Cardiac muscle cell (in vitro differentiated cells and primary cell): Measurements from ENCODE around the gene ASB4. TPM values are rescaled to one million over a fixed set of nuclear protein-coding genes. Genes with fewer than 3 reads are reported as not detected.
"Not testable (repeated sequence)": the region's sequence is repeated elsewhere in the genome, so short reads cannot be mapped to it uniquely, and the experiment has no call there.

Source experiments
- DNase-seq, 2 donors: peaks; one replicate each; pipeline versions ENCODE4 v3.0.0 to v3.0.0-alpha.2; 2010 to 2017; ENCODE audit warnings: low read depth in 1 of 2, low spot score in 1 of 2
- H3K27ac ChIP-seq: fragments of 200-600 bp; sonication (generic); 2 replicates; pipeline ENCODE4 v1.5.1; 2016
- H3K27me3 ChIP-seq: fragments of 200-600 bp; sonication (generic); 2 replicates; pipeline ENCODE4 v1.6.0; 2016; ENCODE audit warnings: control low read depth
- H3K36me3 ChIP-seq: fragments of 200-600 bp; sonication (generic); 2 replicates; pipeline ENCODE4 v1.5.1; 2016; ENCODE audit warnings: control low read depth
- H3K4me1 ChIP-seq: fragments of 200-600 bp; sonication (generic); 2 replicates; pipeline ENCODE4 v1.8.1; 2017; ENCODE audit warnings: low read depth, mild to moderate bottlenecking, mixed run types
- H3K4me3 ChIP-seq: fragments of 200-600 bp; sonication (generic); 2 replicates; pipeline ENCODE4 v1.5.1; 2016; ENCODE audit warnings: mild to moderate bottlenecking
- H3K9me3 ChIP-seq: fragments of 200-600 bp; sonication (generic); 2 replicates; pipeline ENCODE4 v1.5.1; 2017; ENCODE audit warnings: low read depth, mild to moderate bottlenecking, control low read depth
- polyA plus RNA-seq: library from polyadenylated mRNA; unstranded; fragments of >200 nt; fragmentation: Nextera tagmentation; extraction: Ambion mirVana; gene quantifications from 2 replicates; pipeline ENCODE4 v1.2.1, GENCODE V29; 2016
- total RNA-seq: library from RNA; depleted of rRNA; stranded (reverse); fragments of >200 nt; gene quantifications from 2 replicates; pipeline ENCODE4 v1.2.3, GENCODE V29; 2016
- TF ChIP-seq, protein P1 (sequence below): IDR thresholded peaks from 2 replicates; pipeline ENCODE4 v1.5.1; 2012; ENCODE audit warnings: low read depth, mild to moderate bottlenecking, low read length

Gene ASB4
- total and polyA plus RNA-seq, 2 experiments from 2014 or later, result 0.13 TPM; not detected in 1

DNA sequence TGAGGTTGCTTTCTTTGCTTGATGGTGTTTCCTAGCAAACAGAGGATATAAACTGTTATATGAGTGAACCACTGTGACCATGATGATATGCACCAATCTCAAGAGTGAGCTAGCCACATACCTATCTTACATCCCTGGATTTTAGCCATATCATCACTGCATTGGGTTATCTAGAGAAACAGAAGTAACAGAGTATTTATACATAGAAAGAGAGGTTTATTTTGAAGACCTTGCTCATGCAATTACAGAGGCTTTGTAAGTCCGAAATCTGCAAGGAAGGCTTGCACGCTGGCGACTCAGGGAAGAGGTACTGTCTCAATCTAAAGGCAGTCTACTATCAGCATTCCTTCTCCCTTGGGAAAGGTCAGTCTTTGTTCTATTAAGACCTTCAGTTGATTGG lies 39.1 kb upstream of the ASB4 start:
- no peak for DNase-seq
- no peak overlapping the region for H3K27ac ChIP-seq
- no peaks in the 10 kb centered on the region for H3K9me3 ChIP-seq
- H3K4me3 ChIP-seq, result no peak overlapping the region
- peaks cover 5% of the 10 kb centered on the region for H3K4me1 ChIP-seq
- no peaks in the 10 kb centered on the region for H3K36me3 ChIP-seq
- H3K27me3 ChIP-seq, result no peaks in the 10 kb centered on the region
- TF ChIP-seq, protein P1, sequence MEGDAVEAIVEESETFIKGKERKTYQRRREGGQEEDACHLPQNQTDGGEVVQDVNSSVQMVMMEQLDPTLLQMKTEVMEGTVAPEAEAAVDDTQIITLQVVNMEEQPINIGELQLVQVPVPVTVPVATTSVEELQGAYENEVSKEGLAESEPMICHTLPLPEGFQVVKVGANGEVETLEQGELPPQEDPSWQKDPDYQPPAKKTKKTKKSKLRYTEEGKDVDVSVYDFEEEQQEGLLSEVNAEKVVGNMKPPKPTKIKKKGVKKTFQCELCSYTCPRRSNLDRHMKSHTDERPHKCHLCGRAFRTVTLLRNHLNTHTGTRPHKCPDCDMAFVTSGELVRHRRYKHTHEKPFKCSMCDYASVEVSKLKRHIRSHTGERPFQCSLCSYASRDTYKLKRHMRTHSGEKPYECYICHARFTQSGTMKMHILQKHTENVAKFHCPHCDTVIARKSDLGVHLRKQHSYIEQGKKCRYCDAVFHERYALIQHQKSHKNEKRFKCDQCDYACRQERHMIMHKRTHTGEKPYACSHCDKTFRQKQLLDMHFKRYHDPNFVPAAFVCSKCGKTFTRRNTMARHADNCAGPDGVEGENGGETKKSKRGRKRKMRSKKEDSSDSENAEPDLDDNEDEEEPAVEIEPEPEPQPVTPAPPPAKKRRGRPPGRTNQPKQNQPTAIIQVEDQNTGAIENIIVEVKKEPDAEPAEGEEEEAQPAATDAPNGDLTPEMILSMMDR, result no peak

DNA sequence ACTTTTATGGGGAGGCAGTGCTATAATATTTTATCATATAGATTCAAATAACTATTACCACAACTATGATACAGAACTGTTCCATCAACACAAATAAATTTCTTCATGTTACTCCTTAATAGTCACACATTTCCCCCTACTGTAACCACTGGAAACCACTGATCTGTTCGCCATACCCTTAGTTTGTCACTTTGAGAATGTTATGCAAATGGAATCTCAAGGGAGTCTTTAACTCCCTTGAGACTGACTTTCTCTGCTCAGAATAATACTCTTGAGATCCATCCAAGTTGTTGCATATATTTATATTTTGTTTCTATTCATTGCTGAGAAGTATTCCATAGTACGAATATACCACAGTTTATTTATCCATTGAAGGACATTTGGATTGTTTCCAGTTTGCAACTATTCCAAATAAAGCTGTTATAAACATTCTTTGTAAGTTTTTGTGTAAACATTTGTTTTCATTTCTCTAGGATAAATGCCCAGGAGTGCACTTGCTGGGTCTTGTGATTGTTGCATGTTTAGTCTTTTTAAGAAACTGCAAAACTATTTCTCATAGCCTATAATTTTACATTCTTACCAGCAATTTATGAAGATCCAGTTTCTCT lies 31.2 kb upstream of the ASB4 start:
- TF ChIP-seq, protein P1, result no peak
- Histone ChIP-seq H3K27me3 (no peaks in the 10 kb centered on the region), H3K4me1 (peaks cover 3% of the 10 kb centered on the region), H3K27ac (no peak overlapping the region), H3K9me3 (no peaks in the 10 kb centered on the region), H3K36me3 (no peaks in the 10 kb centered on the region), H3K4me3 (no peak overlapping the region)
- DNase-seq, result no peak

DNA sequence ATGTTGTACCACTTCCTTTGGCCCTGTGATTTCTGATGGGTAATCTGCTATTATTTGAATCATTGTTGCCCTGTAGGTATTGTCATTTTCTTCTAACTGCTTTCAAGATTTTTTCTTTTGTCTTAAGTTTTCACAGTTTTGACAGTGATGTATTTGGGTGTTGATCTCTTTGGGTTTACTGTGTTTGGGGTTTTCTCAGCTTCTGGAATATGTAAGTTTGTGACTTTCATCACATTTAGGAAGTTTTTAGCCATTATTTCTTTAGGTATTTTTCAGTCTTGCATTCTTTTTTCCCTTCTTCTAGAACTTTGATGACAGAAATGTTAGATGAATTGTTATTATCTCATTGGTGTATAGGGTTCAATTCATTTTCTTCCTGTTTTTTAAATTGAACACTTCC lies 27.8 kb upstream of the ASB4 start:
- Histone ChIP-seq H3K36me3 (no peaks in the 10 kb centered on the region), H3K9me3 (no peaks in the 10 kb centered on the region), H3K4me3 (no peak overlapping the region), H3K27me3 (no peaks in the 10 kb centered on the region), H3K4me1 (no peaks in the 10 kb centered on the region), H3K27ac (no peak overlapping the region)
- TF ChIP-seq, protein P1, result no peak
- no peak for DNase-seq

DNA sequence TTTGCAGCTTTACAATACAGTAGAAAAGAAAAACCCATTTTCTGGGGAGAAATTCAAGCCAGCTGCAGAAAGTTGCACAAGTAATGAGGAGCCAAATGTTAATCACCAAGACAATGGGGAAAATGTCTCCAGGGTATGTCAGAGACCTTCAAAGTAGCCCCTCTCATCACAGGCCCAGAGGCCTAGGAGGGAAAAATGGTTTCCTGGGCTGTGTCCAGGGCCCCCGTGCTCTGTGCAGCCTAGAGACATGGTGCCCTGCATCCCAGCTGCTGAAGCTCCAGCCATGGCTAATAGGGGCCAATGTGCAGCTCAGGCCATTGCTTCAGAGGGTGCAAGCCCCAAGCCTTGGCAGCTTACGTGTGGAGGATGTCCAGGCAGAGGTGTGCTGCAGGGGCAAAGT lies 25.1 kb upstream of the ASB4 start:
- H3K36me3 ChIP-seq, DNase-seq, H3K4me1 ChIP-seq, H3K4me3 ChIP-seq, H3K27me3 ChIP-seq, H3K27ac ChIP-seq, H3K9me3 ChIP-seq: not testable (repeated sequence)

DNA sequence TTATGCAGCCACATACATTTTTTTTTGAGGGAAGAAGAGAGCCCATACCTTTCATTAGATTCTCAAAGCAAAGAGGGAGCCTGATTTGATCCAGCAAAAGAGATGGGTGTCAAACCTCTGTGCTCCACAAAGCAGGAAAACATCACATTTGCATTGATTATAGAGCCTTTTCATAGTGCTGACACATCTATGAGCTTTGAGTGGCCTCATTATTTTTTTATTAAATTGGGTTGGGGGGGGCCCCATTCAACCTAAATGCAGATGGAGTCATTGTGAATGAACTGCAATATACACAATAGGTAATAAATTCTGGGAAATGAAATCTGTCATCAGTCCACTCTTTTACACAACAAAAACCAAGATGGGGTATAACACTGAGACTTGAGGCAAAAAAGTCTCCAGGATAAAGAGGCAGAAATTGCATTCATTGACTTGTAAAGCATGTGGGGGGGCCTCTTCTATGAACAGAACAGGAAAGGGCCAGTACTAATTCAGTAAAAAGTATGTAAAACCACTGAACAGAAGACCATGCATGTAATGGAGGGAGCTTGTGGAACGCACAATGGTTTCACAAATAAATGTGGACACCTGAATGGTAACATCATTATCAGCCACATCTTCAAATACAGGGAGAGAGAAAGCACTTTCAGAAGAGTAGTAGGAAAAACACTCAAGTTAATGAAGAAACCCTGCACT lies 17.7 kb upstream of the ASB4 start:
- no peaks in the 10 kb centered on the region for H3K4me1 ChIP-seq
- DNase-seq, result no peak

DNA sequence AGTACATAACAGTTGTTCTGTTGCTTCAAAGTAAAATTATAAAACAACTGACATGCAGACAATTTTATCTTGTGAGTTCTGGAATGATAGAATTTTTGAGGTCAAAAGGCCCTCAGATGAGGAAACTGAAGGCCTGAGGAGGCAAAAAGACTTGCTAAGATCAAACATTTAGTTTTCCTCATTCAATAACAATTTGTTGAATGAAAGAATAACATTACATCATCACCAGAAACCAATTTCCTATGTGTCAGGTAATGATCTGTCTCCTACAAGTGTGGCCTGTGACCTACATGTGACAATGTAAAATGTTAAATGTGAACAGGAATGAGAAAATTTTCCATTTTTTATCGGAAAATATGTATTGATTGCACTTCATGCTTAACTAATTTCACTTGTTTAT lies 16.6 kb upstream of the ASB4 start:
- Histone ChIP-seq H3K9me3 (no peaks in the 10 kb centered on the region), H3K27me3 (no peaks in the 10 kb centered on the region), H3K36me3 (no peaks in the 10 kb centered on the region), H3K4me1 (no peaks in the 10 kb centered on the region), H3K27ac (no peak overlapping the region), H3K4me3 (no peak overlapping the region)
- TF ChIP-seq, protein P1, result no peak
- no peak for DNase-seq

More for the DNA sequence above, 17.7 kb upstream of the ASB4 start:
- H3K36me3 ChIP-seq, result no peaks in the 10 kb centered on the region
- TF ChIP-seq, protein P1, result no peak
- H3K27ac ChIP-seq, result no peak overlapping the region
- H3K27me3 ChIP-seq, result no peaks in the 10 kb centered on the region
- no peaks in the 10 kb centered on the region for H3K9me3 ChIP-seq
- no peak overlapping the region for H3K4me3 ChIP-seq
